T-helper 9 cell (primary cell): ENCODE data around the gene ABHD17A.

Experiments
- DNase-seq: peaks from one replicate; pipeline ENCODE4 v3.0.0-alpha.2; 2020

Gene ABHD17A

GRCh38 chr19:1836458-1837221 is 48.7 kb downstream of the ABHD17A start:
- no peak for DNase-seq

GRCh38 chr19:1833540-1833939 is 51.8 kb downstream of the ABHD17A start:
- no peak for DNase-seq

GRCh38 chr19:1832046-1832663 is 53.1 kb downstream of the ABHD17A start:
- DNase-seq, result no peak

- no peak for DNase-seq
Measured at GRCh38 chr19:1830978-1831377, 54.3 kb downstream of the ABHD17A start.

GRCh38 chr19:1830568-1830967 is 54.7 kb downstream of the ABHD17A start:
- DNase-seq, result no peak

- DNase-seq, result no peak
Measured at GRCh38 chr19:1829958-1830357, 55.3 kb downstream of the ABHD17A start.

- DNase-seq, result no peak
Measured at GRCh38 chr19:1828279-1829238, 56.7 kb downstream of the ABHD17A start.

GRCh38 chr19:1827566-1828278 is 57.6 kb downstream of the ABHD17A start:
- DNase-seq, result no peak
